K562 (cell line): Measurements from ENCODE around the gene SAE1. TPM values are rescaled to one million over a fixed set of nuclear protein-coding genes. Genes with fewer than 3 reads are reported as not detected.

Experiments
- ARID3A ChIP-seq: IDR thresholded peaks from 2 replicates; pipeline ENCODE4 v1.6.1; 2012; ENCODE audit warnings: low read depth, low read length, improper control_type of control experiment, borderline replicate concordance
- BMI1 ChIP-seq: fragments of 150-350 bp; IDR thresholded peaks from 2 replicates; pipeline ENCODE4 v1.6.1; 2014; ENCODE audit warnings: low read length
- E2F4 ChIP-seq: sonication (generic); formaldehyde crosslinking; IDR thresholded peaks from 2 replicates; pipeline ENCODE4 v1.8.0; 2022; ENCODE audit warnings: mild to moderate bottlenecking, low read depth, missing genetic modification reagents
- ETV6 ChIP-seq, 3 experiments: fragments of 150-350 bp in 1 of 3; sonication (generic) in 1 of 3; formaldehyde crosslinking in 1 of 3; IDR thresholded peaks; 2 replicates each; pipeline versions ENCODE4 v1.6.1 to v1.8.0; 2014 to 2022; ENCODE audit warnings: borderline replicate concordance in 2 of 3, low read depth in 2 of 3, antibody characterized with exemption in 1 of 3, low read length in 1 of 3, mild to moderate bottlenecking in 1 of 3, missing genetic modification reagents in 1 of 3
- GATAD2B ChIP-seq: fragments of 450-650 bp; IDR thresholded peaks from 2 replicates; pipeline ENCODE4 v1.6.1; 2017; ENCODE audit warnings: mild to moderate bottlenecking, borderline replicate concordance
- HCFC1 ChIP-seq: IDR thresholded peaks from 2 replicates; pipeline ENCODE4 v1.6.1; 2012; ENCODE audit warnings: low read depth, low read length, improper control_type of control experiment
- MAFF ChIP-seq: IDR thresholded peaks from 2 replicates; pipeline ENCODE4 v1.6.1; 2012; ENCODE audit warnings: low read length, improper control_type of control experiment
- MEF2A ChIP-seq: IDR thresholded peaks from 2 replicates; pipeline ENCODE4 v1.6.1; 2011; ENCODE audit warnings: low read depth, mild to moderate bottlenecking, low read length, moderate library complexity; ENCODE audit not compliant: control insufficient read depth
- NCOR1 ChIP-seq: fragments of 450-650 bp; IDR thresholded peaks from 2 replicates; pipeline ENCODE4 v1.6.1; 2016; ENCODE audit warnings: mild to moderate bottlenecking, moderate library complexity
- PCBP1 ChIP-seq: fragments of 200-400 bp; formaldehyde crosslinking; IDR thresholded peaks from 2 replicates; pipeline ENCODE4 v1.6.1; 2018; ENCODE audit warnings: mild to moderate bottlenecking, low read depth, low read length; ENCODE audit not compliant: poor library complexity, severe bottlenecking
- PHF20 ChIP-seq: fragments of 450-650 bp; IDR thresholded peaks from 2 replicates; pipeline ENCODE4 v1.6.1; 2018; ENCODE audit not compliant: partially characterized antibody
- POLR2AphosphoS5 ChIP-seq: IDR thresholded peaks from 2 replicates; pipeline ENCODE4 v1.6.1; 2011; ENCODE audit warnings: mild to moderate bottlenecking, low read depth, low read length, moderate library complexity; ENCODE audit not compliant: control insufficient read depth, insufficient read depth
- POLR3A ChIP-seq: IDR thresholded peaks from 2 replicates; pipeline ENCODE4 v1.6.1; 2011; ENCODE audit warnings: borderline replicate concordance, mild to moderate bottlenecking, moderate library complexity; ENCODE audit not compliant: insufficient read length, insufficient read depth; ENCODE audit errors: extremely low read depth
- RB1 ChIP-seq: fragments of 450-650 bp; IDR thresholded peaks from 2 replicates; pipeline ENCODE4 v1.6.1; 2017; ENCODE audit warnings: low read depth, mild to moderate bottlenecking
- RFX5 ChIP-seq: IDR thresholded peaks from 2 replicates; pipeline ENCODE4 v1.6.1; 2011; ENCODE audit warnings: low read depth, mild to moderate bottlenecking, improper control_type of control experiment, low read length
- SMAD1 ChIP-seq: fragments of 150-350 bp; IDR thresholded peaks from 2 replicates; pipeline ENCODE4 v1.6.1; 2014; ENCODE audit warnings: low read length, low read depth; ENCODE audit not compliant: partially characterized antibody
- SMARCB1 ChIP-seq: IDR thresholded peaks from 2 replicates; pipeline ENCODE4 v1.6.1; 2011; ENCODE audit warnings: improper control_type of control experiment, low read depth; ENCODE audit not compliant: insufficient read length
- SNAPC5 ChIP-seq: fragments of 250-450 bp; sonication (Bioruptor Pico); IDR thresholded peaks from 2 replicates; pipeline ENCODE4 v1.8.0; 2021; ENCODE audit warnings: moderate library complexity, mild to moderate bottlenecking, inconsistent platforms
- SPI1 ChIP-seq: IDR thresholded peaks from 2 replicates; pipeline ENCODE4 v1.6.1; 2011; ENCODE audit warnings: low read depth, low read length, control low read depth, borderline replicate concordance
- SUPT5H ChIP-seq: fragments of 450-650 bp; IDR thresholded peaks from 2 replicates; pipeline ENCODE4 v1.6.1; 2016
- TAL1 ChIP-seq: fragments of 450-650 bp; IDR thresholded peaks from 2 replicates; pipeline ENCODE4 v1.6.1; 2016; ENCODE audit warnings: mild to moderate bottlenecking
- U2AF2 ChIP-seq: fragments of 200-400 bp; formaldehyde crosslinking; optimal IDR thresholded peaks from 2 replicates; pipeline ENCODE3; 2017; ENCODE audit warnings: low read depth, mild to moderate bottlenecking, low read length
- ZBTB7A ChIP-seq: IDR thresholded peaks from 2 replicates; pipeline ENCODE4 v1.6.1; 2011; ENCODE audit warnings: low read depth, mild to moderate bottlenecking, low read length, moderate library complexity, borderline replicate concordance; ENCODE audit not compliant: control insufficient read depth
- ZNF146 ChIP-seq: IDR thresholded peaks from one replicate; pipeline ENCODE4 v1.6.1; 2018; ENCODE audit warnings: missing compliant biosample characterization; ENCODE audit not compliant: unreplicated experiment
- ZNF311 ChIP-seq: fragments of 250-450 bp; sonication (Bioruptor Pico); IDR thresholded peaks from 2 replicates; pipeline ENCODE4 v1.4.0; 2020; ENCODE audit warnings: mild to moderate bottlenecking, moderate library complexity
- ZNF586 ChIP-seq: fragments of 450-650 bp; formaldehyde crosslinking; conservative IDR thresholded peaks from 2 replicates; pipeline ENCODE4 v1.4.0; 2020; ENCODE audit warnings: mild to moderate bottlenecking, moderate library complexity
- ZNF717 ChIP-seq: fragments of 250-450 bp; sonication (Bioruptor Pico); IDR thresholded peaks from 2 replicates; pipeline ENCODE4 v1.5.0; 2021
- polyA plus RNA-seq, 8 experiments: library from polyadenylated mRNA; depleted of rRNA in 4 of 8; stranded (reverse) in 5 of 8; unstranded in 3 of 8; fragments of >200 nt; fragmentation: Nextera tagmentation in 2 of 8; fragmentation: Illumina TruSeq in 1 of 8; extraction: Ambion mirVana in 2 of 8; extraction: Trizol in 1 of 8; gene quantifications; 2 replicates each; pipeline versions ENCODE4 v1.2.1 to v1.2.3, GENCODE V29; 2011 to 2014; ENCODE audit warnings: inconsistent platforms in 1 of 8, missing spikeins in 1 of 8
- total RNA-seq, 7 experiments: library from RNA; depleted of rRNA in 6 of 7; stranded (reverse); fragments of >200 nt in 6 of 7; fragmentation: Illumina TruSeq in 2 of 7; extraction: Trizol in 2 of 7; gene quantifications; 2 replicates each; pipeline versions ENCODE4 v1.2.1 to v1.2.3, GENCODE V29; 2011 to 2021; ENCODE audit warnings: low replicate concordance in 1 of 7

The SAE1 gene
- total and polyA plus RNA-seq, 9 of the 15 experiments (the other 6 are each of a cell fraction or from before 2014, with no cell fraction given): 82.8 to 299 (median 217) TPM

- TF ChIP-seq POLR2AphosphoS5 (peak; percentile 75), NCOR1 (peak; percentile 94), ZNF146 (CRISPR knock-in tag) (no peak), SUPT5H (peak; percentile 82), ZBTB7A (peak; percentile 88), BMI1 (no peak), POLR3A (no peak), SMAD1 (peak; percentile 46), U2AF2 (no peak), MEF2A (no peak), ARID3A (no peak), TAL1 (peak; percentile 89), HCFC1 (peak; percentile 54), ETV6 (IDR thresholded peaks at IDR 0.05; ENCODE audit: borderline replicate concordance in 1 of 2, low read depth in 2 of 2, low read length in 1 of 2) (peak; percentile 16 to 83; a peak in 2 of 4 replicates), ETV6 (CRISPR knock-in tag; IDR thresholded peaks at IDR 0.05; ENCODE audit: borderline replicate concordance) (0 out of 2 replicates have a peak, but pooled peaks have one; percentile 56), SMARCB1 (no peak), ZNF586 (CRISPR knock-in tag) (peak; percentile 96), E2F4 (CRISPR knock-in tag) (no peak), SPI1 (0 out of 2 replicates have a peak, but pooled peaks have one; percentile 31), PHF20 (peak; percentile 82), ZNF717 (CRISPR knock-in tag) (no peak), MAFF (no peak), RB1 (peak; percentile 99), GATAD2B (no peak; the same call in 1 of the 2 replicates), PCBP1 (peak; percentile 93), ZNF311 (CRISPR knock-in tag) (no peak), SNAPC5 (CRISPR knock-in tag) (no peak), RFX5 (no peak)
These were observed 113.3 kb downstream of the SAE1 start (continued) for GRCh38 chr19:47243776-47244547.
